Neural progenitor cell (in vitro differentiated cells): ENCODE measurements around the gene HMGA1. TPM values are rescaled to one million over a fixed set of nuclear protein-coding genes. Genes with fewer than 3 reads are reported as not detected.

Experiments used
- DNase-seq: peaks from one replicate; pipeline ENCODE4 v3.0.0-alpha.2; 2016; ENCODE audit warnings: low spot score
- H2AFZ ChIP-seq: fragments of 200-600 bp; sonication (generic); replicated peaks from 2 replicates; pipeline ENCODE4 v1.6.1; 2016; ENCODE audit warnings: antibody characterized with exemption
- H3F3A ChIP-seq: fragments of 200-600 bp; sonication (generic); 2 replicates; pipeline ENCODE4 v1.6.1; 2016; ENCODE audit warnings: antibody characterized with exemption, low read depth
- H3K27ac ChIP-seq: fragments of 200-600 bp; sonication (generic); 2 replicates; pipeline ENCODE4 v1.5.1; 2016; ENCODE audit warnings: mild to moderate bottlenecking
- H3K27me3 ChIP-seq: fragments of 200-600 bp; sonication (generic); 2 replicates; pipeline ENCODE4 v1.6.1; 2016; ENCODE audit warnings: mild to moderate bottlenecking, moderate library complexity
- H3K36me3 ChIP-seq: fragments of 200-600 bp; sonication (generic); 2 replicates; pipeline ENCODE4 v1.5.1; 2016
- H3K4me1 ChIP-seq: fragments of 200-600 bp; sonication (generic); 2 replicates; pipeline ENCODE4 v1.6.1; 2016; ENCODE audit warnings: mixed run types
- H3K4me2 ChIP-seq: fragments of 200-600 bp; sonication (generic); 2 replicates; pipeline ENCODE4 v1.6.1; 2016
- H3K4me3 ChIP-seq: fragments of 200-600 bp; sonication (generic); 2 replicates; pipeline ENCODE4 v1.5.1; 2016
- H3K79me2 ChIP-seq: fragments of 200-600 bp; sonication (generic); 2 replicates; pipeline ENCODE4 v1.6.1; 2016; ENCODE audit warnings: low read depth
- H3K9ac ChIP-seq: fragments of 200-600 bp; sonication (generic); 2 replicates; pipeline ENCODE4 v1.6.1; 2016
- H3K9me3 ChIP-seq: fragments of 200-600 bp; sonication (generic); 2 replicates; pipeline ENCODE4 v1.5.1; 2016; ENCODE audit warnings: low read depth
- H4K20me1 ChIP-seq: fragments of 200-600 bp; sonication (generic); 2 replicates; pipeline ENCODE4 v1.6.1; 2016; ENCODE audit warnings: low read depth
- H3K27ac Mint-ChIP-seq: 3 replicates; pipeline ENCODE4 v1.8.0; 2021; ENCODE audit warnings: mixed read lengths
- H3K27me3 Mint-ChIP-seq: 2 replicates; pipeline ENCODE4 v1.8.0; 2022; ENCODE audit warnings: low read depth, mild to moderate bottlenecking, inconsistent platforms, moderate library complexity, mixed read lengths; ENCODE audit not compliant: insufficient read depth
- H3K36me3 Mint-ChIP-seq: 3 replicates; pipeline ENCODE4 v1.8.0; 2021; ENCODE audit warnings: mixed read lengths
- H3K4me1 Mint-ChIP-seq: 3 replicates; pipeline ENCODE4 v1.8.0; 2021; ENCODE audit warnings: mixed read lengths
- H3K4me3 Mint-ChIP-seq: 3 replicates; pipeline ENCODE4 v1.8.0; 2021; ENCODE audit warnings: mild to moderate bottlenecking, moderate library complexity, mixed read lengths
- H3K9me3 Mint-ChIP-seq: 3 replicates; pipeline ENCODE4 v1.8.0; 2020; ENCODE audit warnings: mixed read lengths
- CTCF ChIP-seq: fragments of 200-600 bp; sonication (generic); IDR thresholded peaks from 2 replicates; pipeline ENCODE4 v1.5.1; 2017; ENCODE audit warnings: antibody characterized with exemption, mild to moderate bottlenecking
- EZH2 ChIP-seq: fragments of 200-600 bp; sonication (generic); IDR thresholded peaks from 2 replicates; pipeline ENCODE4 v1.6.1; 2017; ENCODE audit warnings: antibody characterized with exemption, mild to moderate bottlenecking, moderate library complexity
- EZH2phosphoT487 ChIP-seq: fragments of 200-600 bp; sonication (generic); IDR thresholded peaks from 2 replicates; pipeline ENCODE4 v1.6.1; 2017; ENCODE audit warnings: antibody characterized with exemption
- total RNA-seq: library from RNA; depleted of rRNA; stranded (reverse); fragments of >200 nt; gene quantifications from 2 replicates; pipeline ENCODE4 v1.2.3, GENCODE V29; 2015; ENCODE audit warnings: low replicate concordance

HMGA1 gene
- total RNA-seq, 1 donor from 2014 or later, result 417 TPM

- H3K27ac ChIP-seq, result no peak overlapping the region
- H3K27ac Mint-ChIP-seq, result peak overlapping the region; percentile 93
- H3K9me3 Mint-ChIP-seq, result no peaks in the 10 kb centered on the region
- no peak overlapping the region for H3K9ac ChIP-seq
- no peaks in the 10 kb centered on the region for H3K27me3 ChIP-seq
- H3K9me3 ChIP-seq, result no peaks in the 10 kb centered on the region
- H3K36me3 ChIP-seq, result no peaks in the 10 kb centered on the region
- no peak overlapping the region for H3K4me3 ChIP-seq
- DNase-seq, result peak; percentile 34
- H4K20me1 ChIP-seq, result no peaks in the 10 kb centered on the region
- H3F3A ChIP-seq, result peaks cover 15% of the 10 kb centered on the region
- H3K4me1 ChIP-seq, result peaks cover 21% of the 10 kb centered on the region
- H3K36me3 Mint-ChIP-seq, result no peaks in the 10 kb centered on the region
- H3K4me3 Mint-ChIP-seq, result no peak overlapping the region
- peak overlapping the region; percentile 31 for H3K4me2 ChIP-seq
- no peak for TF ChIP-seq EZH2phosphoT487
- TF ChIP-seq CTCF, result peak; percentile 32
- TF ChIP-seq EZH2, result no peak
- peaks cover 44% of the 10 kb centered on the region for H3K4me1 Mint-ChIP-seq
- H3K79me2 ChIP-seq, result no peaks in the 10 kb centered on the region
- H3K27me3 Mint-ChIP-seq, result peaks cover 3% of the 10 kb centered on the region
- H2AFZ ChIP-seq, result peak overlapping the region; percentile 60
Measured at GRCh38 chr6:34226731-34227586, 9.7 kb upstream of the HMGA1 start.

GRCh38 chr6:34227761-34228421, 8.8 kb upstream of the HMGA1 start:
- no peak overlapping the region for H3K4me3 Mint-ChIP-seq
- Histone ChIP-seq H3K4me3 (no peak overlapping the region), H2AFZ (no peak overlapping the region), H3K4me2 (no peak overlapping the region), H3K36me3 (no peaks in the 10 kb centered on the region), H3K4me1 (peaks cover 21% of the 10 kb centered on the region), H3K9me3 (no peaks in the 10 kb centered on the region), H3K9ac (no peak overlapping the region), H3K27ac (no peak overlapping the region), H3F3A (peaks cover 14% of the 10 kb centered on the region), H4K20me1 (no peaks in the 10 kb centered on the region), H3K79me2 (no peaks in the 10 kb centered on the region), H3K27me3 (no peaks in the 10 kb centered on the region)
- no peaks in the 10 kb centered on the region for H3K36me3 Mint-ChIP-seq
- no peak for TF ChIP-seq CTCF
- TF ChIP-seq EZH2, result no peak
- no peak for TF ChIP-seq EZH2phosphoT487
- no peaks in the 10 kb centered on the region for H3K9me3 Mint-ChIP-seq
- H3K27ac Mint-ChIP-seq, result peak overlapping the region; percentile 78
- peaks cover 42% of the 10 kb centered on the region for H3K4me1 Mint-ChIP-seq
- H3K27me3 Mint-ChIP-seq, result peaks cover 3% of the 10 kb centered on the region
- DNase-seq, result no peak

- no peak overlapping the region for H2AFZ ChIP-seq
- TF ChIP-seq EZH2, result no peak
- no peak for TF ChIP-seq CTCF
- TF ChIP-seq EZH2phosphoT487, result no peak
- Mint-ChIP-seq H3K4me3 (no peak overlapping the region), H3K27me3 (peaks cover 5% of the 10 kb centered on the region), H3K27ac (no peak overlapping the region), H3K4me1 (peaks cover 37% of the 10 kb centered on the region), H3K36me3 (no peaks in the 10 kb centered on the region), H3K9me3 (no peaks in the 10 kb centered on the region)
- H3K79me2 ChIP-seq, result peaks cover 12% of the 10 kb centered on the region
- peaks cover 28% of the 10 kb centered on the region for H3K4me1 ChIP-seq
- H3K4me3 ChIP-seq, result no peak overlapping the region
- no peaks in the 10 kb centered on the region for H3K36me3 ChIP-seq
- no peaks in the 10 kb centered on the region for H3K27me3 ChIP-seq
- no peaks in the 10 kb centered on the region for H4K20me1 ChIP-seq
- H3K27ac ChIP-seq, result no peak overlapping the region
- no peak overlapping the region for H3K4me2 ChIP-seq
- DNase-seq, result no peak
- H3K9me3 ChIP-seq, result no peaks in the 10 kb centered on the region
- H3K9ac ChIP-seq, result no peak overlapping the region
- peaks cover 27% of the 10 kb centered on the region for H3F3A ChIP-seq
Measured at GRCh38 chr6:34229877-34230276, 6.8 kb upstream of the HMGA1 start.
